HFFc6 (cell line): ENCODE measurements around the gene SOX2. TPM values are rescaled to one million over a fixed set of nuclear protein-coding genes. Genes with fewer than 3 reads are reported as not detected.

Experiments
- DNase-seq: peaks from one replicate; pipeline ENCODE4 v3.0.0-alpha.2; 2018
- H3K27ac Mint-ChIP-seq: 2 replicates; pipeline ENCODE4 v1.8.0; 2020; ENCODE audit warnings: mild to moderate bottlenecking, mixed read lengths
- H3K27me3 Mint-ChIP-seq: 2 replicates; pipeline ENCODE4 v1.8.0; 2021; ENCODE audit warnings: mild to moderate bottlenecking, moderate library complexity, mixed read lengths; ENCODE audit not compliant: insufficient read depth
- H3K36me3 Mint-ChIP-seq: 2 replicates; pipeline ENCODE4 v1.8.0; 2021; ENCODE audit warnings: low read depth, mixed read lengths
- H3K4me1 Mint-ChIP-seq: 2 replicates; pipeline ENCODE4 v1.8.0; 2020; ENCODE audit warnings: low read depth, mixed read lengths
- H3K4me3 Mint-ChIP-seq: 2 replicates; pipeline ENCODE4 v1.8.0; 2020; ENCODE audit warnings: mild to moderate bottlenecking, moderate library complexity, mixed read lengths
- H3K9me3 Mint-ChIP-seq: 2 replicates; pipeline ENCODE4 v1.8.0; 2020; ENCODE audit warnings: mild to moderate bottlenecking, mixed read lengths
- CTCF ChIP-seq: fragments of 200-600 bp; sonication (generic); IDR thresholded peaks from 2 replicates; pipeline ENCODE4 v1.5.0; 2021; ENCODE audit warnings: antibody characterized with exemption, mild to moderate bottlenecking
- total RNA-seq, 6 experiments: library from RNA; stranded (reverse); fragmentation: NEBNext Ultra II Directional; extraction: Animal tissue kit (Norgen Biotek cat#: 25700); gene quantifications; 2 replicates in 1 of 6; 3 replicates in 5 of 6; pipeline ENCODE4 v1.2.3, GENCODE V29; 2021

Gene SOX2
- total RNA-seq, 6 experiments from 2014 or later: not detected

- no peak overlapping the region for H3K27ac Mint-ChIP-seq
- H3K9me3 Mint-ChIP-seq: no peaks in the 10 kb centered on the region
- no peaks in the 10 kb centered on the region for H3K4me1 Mint-ChIP-seq
- no peak for TF ChIP-seq CTCF
- H3K27me3 Mint-ChIP-seq: peaks cover 47% of the 10 kb centered on the region
- H3K4me3 Mint-ChIP-seq: no peak overlapping the region
- DNase-seq: no peak
- H3K36me3 Mint-ChIP-seq: no peaks in the 10 kb centered on the region
Observed at GRCh38 chr3:181722766-181723425, 11.2 kb downstream of the SOX2 start.

GRCh38 chr3:181723625-181724191, 12.0 kb downstream of the SOX2 start:
- no peak for DNase-seq
- Mint-ChIP-seq H3K9me3 (no peaks in the 10 kb centered on the region), H3K4me3 (no peak overlapping the region), H3K36me3 (no peaks in the 10 kb centered on the region), H3K4me1 (no peaks in the 10 kb centered on the region), H3K27me3 (peaks cover 45% of the 10 kb centered on the region), H3K27ac (no peak overlapping the region)
- no peak for TF ChIP-seq CTCF

DNA sequence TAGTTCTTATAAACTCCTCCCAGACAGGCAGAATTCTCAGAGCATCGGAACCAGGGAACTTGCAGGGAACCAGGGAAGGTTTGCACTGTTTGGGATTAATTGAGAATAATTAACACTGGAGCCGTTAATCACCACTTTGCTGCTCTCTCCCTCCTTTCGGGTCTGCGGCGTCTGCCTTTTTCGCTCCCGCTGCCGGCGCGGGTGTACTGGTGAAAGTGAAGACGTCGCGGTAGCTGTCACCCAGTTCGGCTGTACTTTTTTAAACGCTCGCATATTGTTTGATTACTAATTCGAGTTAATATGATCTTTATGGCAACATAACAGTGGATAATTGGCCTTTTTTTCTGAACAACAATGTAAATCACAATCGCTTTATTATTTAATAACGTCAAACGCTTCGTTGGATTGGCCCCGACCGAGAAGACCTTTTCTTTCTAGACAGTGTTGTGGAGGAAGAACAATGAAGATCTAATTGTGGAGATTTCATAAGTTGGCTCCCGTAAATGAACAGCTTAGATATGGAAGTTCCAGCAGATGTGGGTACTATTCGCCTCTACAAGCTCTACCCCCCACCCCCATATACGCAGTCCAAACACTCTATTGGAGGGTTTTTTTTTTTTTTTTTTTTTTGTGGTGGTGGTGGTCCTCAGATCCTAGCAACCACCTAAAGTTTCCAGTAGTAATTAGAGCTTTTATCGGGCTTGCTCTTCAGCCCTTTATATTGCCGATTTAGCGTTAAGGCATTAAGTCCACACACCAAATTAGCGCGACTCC, 12.7 kb downstream of the SOX2 start:
- H3K27me3 Mint-ChIP-seq: peaks cover 46% of the 10 kb centered on the region
- no peaks in the 10 kb centered on the region for H3K9me3 Mint-ChIP-seq
- DNase-seq: no peak
- H3K27ac Mint-ChIP-seq: no peak overlapping the region
- TF ChIP-seq CTCF: no peak
- no peak overlapping the region for H3K4me3 Mint-ChIP-seq
- H3K36me3 Mint-ChIP-seq: no peaks in the 10 kb centered on the region
- no peaks in the 10 kb centered on the region for H3K4me1 Mint-ChIP-seq

DNA sequence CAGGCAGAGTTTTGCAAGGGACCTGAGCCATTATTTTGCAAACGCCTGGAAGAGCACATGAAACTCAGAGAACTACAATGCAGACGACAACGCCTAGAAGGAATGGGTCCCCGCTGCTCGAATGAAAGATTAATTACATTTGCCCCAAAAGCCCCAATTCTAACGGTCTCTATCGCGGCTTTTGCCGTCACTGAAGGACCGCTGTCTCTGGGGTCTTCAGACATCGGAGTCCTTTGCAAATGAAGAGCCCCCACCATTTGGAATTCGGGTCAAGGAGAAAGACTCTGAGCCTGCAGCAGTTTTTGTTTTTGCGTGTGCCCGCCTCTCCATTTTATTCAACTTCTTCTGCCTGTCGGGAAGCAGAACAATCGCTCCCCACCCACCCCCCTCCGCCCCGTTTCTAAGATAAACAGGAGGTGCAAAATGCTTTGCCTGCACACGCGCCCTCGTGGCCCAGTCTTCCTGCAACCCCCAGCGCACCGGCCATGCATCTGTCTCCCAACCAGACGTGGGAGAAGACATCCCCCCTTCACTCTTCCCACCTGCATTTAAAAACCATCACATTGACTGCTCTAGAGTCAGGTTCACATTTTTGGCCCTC, 13.5 kb downstream of the SOX2 start:
- no peaks in the 10 kb centered on the region for H3K4me1 Mint-ChIP-seq
- H3K36me3 Mint-ChIP-seq: no peaks in the 10 kb centered on the region
- no peak for TF ChIP-seq CTCF
- DNase-seq: no peak
- H3K27ac Mint-ChIP-seq: no peak overlapping the region
- H3K9me3 Mint-ChIP-seq: no peaks in the 10 kb centered on the region
- peaks cover 40% of the 10 kb centered on the region for H3K27me3 Mint-ChIP-seq
- no peak overlapping the region for H3K4me3 Mint-ChIP-seq

DNA sequence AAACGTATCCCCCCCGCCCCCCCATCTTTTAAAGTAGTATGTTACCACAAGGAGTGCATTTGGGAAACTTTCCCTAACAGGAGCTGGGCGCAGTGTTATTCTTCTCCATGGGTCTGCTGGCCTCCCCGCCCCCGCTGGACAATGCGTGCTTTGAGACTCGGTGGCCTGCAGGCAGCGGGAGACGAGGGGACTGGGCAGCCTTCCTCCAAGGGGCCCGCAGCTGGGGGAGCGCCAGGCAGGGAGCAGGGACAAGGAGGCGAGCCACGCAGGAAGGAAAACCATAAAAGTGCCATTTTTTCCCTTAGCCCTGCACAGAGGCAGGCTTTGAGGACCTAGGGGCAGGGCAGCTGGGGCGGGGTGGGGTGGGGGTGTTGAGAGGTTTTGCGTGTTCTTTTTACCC, 14.1 kb downstream of the SOX2 start:
- Mint-ChIP-seq H3K4me3 (no peak overlapping the region), H3K27ac (no peak overlapping the region), H3K4me1 (no peaks in the 10 kb centered on the region), H3K36me3 (no peaks in the 10 kb centered on the region), H3K27me3 (peaks cover 40% of the 10 kb centered on the region), H3K9me3 (no peaks in the 10 kb centered on the region)
- no peak for DNase-seq
- TF ChIP-seq CTCF: no peak
